Natural killer cell (primary cell): ENCODE data around the gene ATP13A3. TPM values are rescaled to one million over a fixed set of nuclear protein-coding genes. Genes with fewer than 3 reads are reported as not detected.

ENCODE experiments used
- ATAC-seq, 3 donors: fragments of 150-1000 bp in 2 of 3; fragments of 200-7000 bp in 1 of 3; cut with Tn5 transposase; 1 replicate in 1 of 3; 2 replicates in 2 of 3; pipeline ENCODE4 v1.10.0; 2021; ENCODE audit warnings: mild to moderate bottlenecking in 2 of 3, moderate library complexity in 2 of 3
- DNase-seq, 2 donors: peaks; one replicate each; pipeline versions ENCODE4 v3.0.0 to v3.0.0-alpha.2; 2013 to 2021; ENCODE audit warnings: mixed read lengths in 1 of 2
- H3K27ac ChIP-seq: one replicate; pipeline ENCODE4 v1.5.1; 2013; ENCODE audit warnings: mild to moderate bottlenecking, low read length
- H3K27me3 ChIP-seq: one replicate; pipeline ENCODE4 v1.6.1; 2013; ENCODE audit warnings: low read length; ENCODE audit not compliant: control insufficient read depth, insufficient read depth
- H3K36me3 ChIP-seq: one replicate; pipeline ENCODE4 v1.6.1; 2013; ENCODE audit warnings: low read length; ENCODE audit not compliant: control insufficient read depth, insufficient read depth
- H3K4me1 ChIP-seq: one replicate; pipeline ENCODE4 v1.6.1; 2013; ENCODE audit warnings: low read length; ENCODE audit not compliant: control insufficient read depth, insufficient read depth
- H3K4me3 ChIP-seq: one replicate; pipeline ENCODE4 v1.5.1; 2013; ENCODE audit warnings: low read length
- H3K9me3 ChIP-seq: one replicate; pipeline ENCODE4 v1.6.1; 2013; ENCODE audit warnings: low read length; ENCODE audit not compliant: control insufficient read depth, insufficient read depth
- H3K27ac Mint-ChIP-seq, 2 donors: one replicate each; pipeline ENCODE4 v1.8.0; 2022; ENCODE audit warnings: mild to moderate bottlenecking in 2 of 2, mixed read lengths in 2 of 2, moderate library complexity in 1 of 2
- H3K27me3 Mint-ChIP-seq, 2 donors: one replicate each; pipeline ENCODE4 v1.8.0; 2022; ENCODE audit warnings: low read depth in 2 of 2, mixed read lengths in 2 of 2
- H3K36me3 Mint-ChIP-seq: one replicate; pipeline ENCODE4 v1.8.0; 2022; ENCODE audit warnings: mixed read lengths
- H3K4me1 Mint-ChIP-seq, 2 donors: one replicate each; pipeline ENCODE4 v1.8.0; 2022; ENCODE audit warnings: mixed read lengths in 2 of 2
- H3K4me3 Mint-ChIP-seq: one replicate; pipeline ENCODE4 v1.8.0; 2022; ENCODE audit warnings: mild to moderate bottlenecking, moderate library complexity, mixed read lengths
- H3K9me3 Mint-ChIP-seq, 2 donors: one replicate each; pipeline ENCODE4 v1.8.0; 2022; ENCODE audit warnings: mixed read lengths in 2 of 2
- CTCF ChIP-seq: fragments of 200-600 bp; IDR thresholded peaks from one replicate; pipeline ENCODE4 v1.8.0; 2022; ENCODE audit warnings: antibody characterized with exemption
- WGBS: methylation state at CpG from one replicate; pipeline ENCODE4 v1.1.7; 2013; ENCODE audit warnings: missing lambda C conversion rate; ENCODE audit not compliant: insufficient coverage; 5-methylcytosine and 5-hydroxymethylcytosine counted together
- intact Hi-C: fragments of 100-400 bp; cut with micrococcal nuclease; formaldehyde crosslinking; loops from one replicate; pipeline ENCODE4 v1.14.2; 2022
- total RNA-seq, 4 donors: library from RNA; stranded (reverse); fragments of 120-200 nt in 1 of 4; gene quantifications; one replicate each; pipeline versions ENCODE4 v1.2.3 to v1.2.4, GENCODE V29; 2013 to 2022

Gene ATP13A3
- total RNA-seq, 3 donors from 2014 or later (not counting 1 experiment from before 2014, with no cell fraction given), result 62.9 to 79.2 (median 64.2) TPM

GRCh38 chr3:194399874-194400411 is 86.9 kb downstream of the ATP13A3 start:
- Mint-ChIP-seq H3K4me3 (no peak overlapping the region), H3K27ac (no peak overlapping the region), H3K27me3 (peaks cover 0 to 8% of the 10 kb centered on the region in 2 donors), H3K36me3 (no peaks in the 10 kb centered on the region), H3K9me3 (no peaks in the 10 kb centered on the region), H3K4me1 (peaks cover 36 to 44% of the 10 kb centered on the region in 2 donors)
- Histone ChIP-seq H3K4me1 (peaks cover 18% of the 10 kb centered on the region), H3K27me3 (peaks cover 3% of the 10 kb centered on the region), H3K27ac (no peak overlapping the region), H3K4me3 (no peak overlapping the region), H3K9me3 (no peaks in the 10 kb centered on the region), H3K36me3 (peaks cover under 1% of the 10 kb centered on the region)
- intact Hi-C loops, result no loop called here
- DNase-seq (no peak), ATAC-seq (no peak)
- WGBS, result 74% methylated on average over 15 of the region's 15 CpGs
- no peak for TF ChIP-seq CTCF

- Histone ChIP-seq H3K9me3 (no peaks in the 10 kb centered on the region), H3K36me3 (no peaks in the 10 kb centered on the region), H3K4me1 (peaks cover 18% of the 10 kb centered on the region), H3K27me3 (peaks cover 3% of the 10 kb centered on the region), H3K4me3 (no peak within 1 kb of the TSS), H3K27ac (no peak within 1 kb of the TSS)
- DNase-seq (no peak), ATAC-seq (no peak)
- intact Hi-C loops, result no loop called here
- H3K36me3 Mint-ChIP-seq, result no peaks in the 10 kb centered on the region
- TF ChIP-seq CTCF, result no peak
- no peak within 1 kb of the TSS for H3K27ac Mint-ChIP-seq
- peaks cover 0 to 8% of the 10 kb centered on the region in 2 donors for H3K27me3 Mint-ChIP-seq
- no peaks in the 10 kb centered on the region for H3K9me3 Mint-ChIP-seq
- H3K4me1 Mint-ChIP-seq, result peaks cover 36 to 44% of the 10 kb centered on the region in 2 donors
- H3K4me3 Mint-ChIP-seq, result peak within 1 kb of the TSS; percentile 93
- WGBS, result 25% methylated on average over 1 of the region's 2 CpGs
These were observed 87.6 kb downstream of the ATP13A3 start, which contains the start of gene GP5 for GRCh38 chr3:194399166-194399565. GP5 (minus strand) TSS chr3:194399266; CDS start chr3:194398282, 984 bp downstream.

- Mint-ChIP-seq H3K4me1 (peaks cover 36 to 44% of the 10 kb centered on the region in 2 donors), H3K36me3 (no peaks in the 10 kb centered on the region), H3K9me3 (no peaks in the 10 kb centered on the region), H3K27me3 (peaks cover 0 to 8% of the 10 kb centered on the region in 2 donors), H3K27ac (no peak overlapping the region), H3K4me3 (peak overlapping the region; percentile 93)
- Histone ChIP-seq H3K4me1 (peaks cover 18% of the 10 kb centered on the region), H3K9me3 (no peaks in the 10 kb centered on the region), H3K4me3 (peak overlapping the region; percentile 4), H3K27ac (no peak overlapping the region), H3K27me3 (peaks cover 3% of the 10 kb centered on the region), H3K36me3 (no peaks in the 10 kb centered on the region)
- intact Hi-C loops, result no loop called here
- peak; percentile 51 to 76 (median 73) for ATAC-seq
- TF ChIP-seq CTCF, result no peak
- WGBS, result 1% methylated on average over 38 of the region's 38 CpGs
- DNase-seq, result peak in 1 of 2 donors; percentile 57
These were observed 89.0 kb downstream of the ATP13A3 start for GRCh38 chr3:194397757-194398312.
